HepG2 (cell line): ENCODE results near the gene PRM3. TPM values are rescaled to one million over a fixed set of nuclear protein-coding genes. Genes with fewer than 3 reads are reported as not detected.

ENCODE experiments used
- ARID5B ChIP-seq: IDR thresholded peaks from 2 replicates; pipeline ENCODE4 v1.4.0; 2020; ENCODE audit warnings: mild to moderate bottlenecking, missing genetic modification reagents
- BRF2 ChIP-seq: sonication (generic); formaldehyde crosslinking; IDR thresholded peaks from 2 replicates; pipeline ENCODE4 v1.8.1; 2022; ENCODE audit warnings: mild to moderate bottlenecking, missing genetic modification reagents
- CTCF ChIP-seq: sonication (generic); formaldehyde crosslinking; IDR thresholded peaks from 2 replicates; pipeline ENCODE4 v1.5.0; 2020; ENCODE audit warnings: mild to moderate bottlenecking, missing genetic modification reagents, moderate library complexity
- ESRRA ChIP-seq: sonication (generic); formaldehyde crosslinking; IDR thresholded peaks from 2 replicates; pipeline ENCODE4 v1.5.1; 2020; ENCODE audit warnings: mild to moderate bottlenecking, low read depth, missing genetic modification reagents
- ETV6 ChIP-seq: sonication (generic); formaldehyde crosslinking; conservative IDR thresholded peaks from 2 replicates; pipeline ENCODE4 v1.4.0; 2020; ENCODE audit warnings: missing genetic modification reagents
- KDM5A ChIP-seq: fragments of 200-600 bp; sonication (generic); IDR thresholded peaks from 2 replicates; pipeline ENCODE4 v1.7.0; 2018; ENCODE audit warnings: antibody characterized with exemption, mild to moderate bottlenecking, low read length, borderline replicate concordance
- MXD1 ChIP-seq: sonication (generic); formaldehyde crosslinking; IDR thresholded peaks from 2 replicates; pipeline ENCODE4 v1.4.0; 2020; ENCODE audit warnings: mild to moderate bottlenecking, missing genetic modification reagents
- MXI1 ChIP-seq: IDR thresholded peaks from 3 replicates; pipeline ENCODE4 v1.6.1; 2012; ENCODE audit warnings: low read depth, low read length, inconsistent platforms, borderline replicate concordance
- NCOA5 ChIP-seq: sonication (generic); formaldehyde crosslinking; IDR thresholded peaks from 2 replicates; pipeline ENCODE4 v1.4.0; 2020; ENCODE audit warnings: missing genetic modification reagents
- NFE2L2 ChIP-seq: fragments of 150-350 bp; IDR thresholded peaks from 2 replicates; pipeline ENCODE4 v1.6.1; 2014; ENCODE audit warnings: low read length
- PCBP2 ChIP-seq: fragments of 200-400 bp; formaldehyde crosslinking; optimal IDR thresholded peaks from 2 replicates; pipeline ENCODE3; 2018; ENCODE audit warnings: low read length, low read depth; ENCODE audit not compliant: poor library complexity, severe bottlenecking
- SOX6 ChIP-seq, 2 experiments: fragments of 450-650 bp in 1 of 2; sonication (generic) in 1 of 2; formaldehyde crosslinking in 1 of 2; IDR thresholded peaks; 2 replicates each; pipeline versions ENCODE4 v1.4.0 to v1.6.1; 2017 to 2020; ENCODE audit warnings: antibody characterized with exemption in 1 of 2, mild to moderate bottlenecking in 1 of 2, missing genetic modification reagents in 1 of 2
- SRSF1 ChIP-seq: fragments of 200-400 bp; formaldehyde crosslinking; optimal IDR thresholded peaks from 2 replicates; pipeline ENCODE3; 2017; ENCODE audit warnings: mild to moderate bottlenecking, low read depth, low read length, moderate library complexity
- ZMYM3 ChIP-seq: sonication (generic); formaldehyde crosslinking; IDR thresholded peaks from 2 replicates; pipeline ENCODE4 v1.5.1; 2020; ENCODE audit warnings: mild to moderate bottlenecking, missing genetic modification reagents
- ZNF253 ChIP-seq: sonication (generic); formaldehyde crosslinking; IDR thresholded peaks from 2 replicates; pipeline ENCODE4 v1.8.0; 2022; ENCODE audit warnings: mild to moderate bottlenecking, missing genetic modification reagents, borderline replicate concordance
- ZNF260 ChIP-seq: sonication (generic); formaldehyde crosslinking; IDR thresholded peaks from 2 replicates; pipeline ENCODE4 v1.4.0; 2020; ENCODE audit warnings: missing genetic modification reagents, low read depth, mild to moderate bottlenecking, borderline replicate concordance
- ZNF44 ChIP-seq: sonication (generic); formaldehyde crosslinking; IDR thresholded peaks from 2 replicates; pipeline ENCODE4 v1.5.1; 2020; ENCODE audit warnings: mild to moderate bottlenecking, missing genetic modification reagents
- ZNF704 ChIP-seq: sonication (generic); formaldehyde crosslinking; IDR thresholded peaks from 2 replicates; pipeline ENCODE4 v1.8.1; 2023; ENCODE audit warnings: mild to moderate bottlenecking, inconsistent platforms, moderate library complexity, missing genetic modification reagents, borderline replicate concordance
- ZNF83 ChIP-seq: sonication (generic); formaldehyde crosslinking; IDR thresholded peaks from 2 replicates; pipeline ENCODE4 v1.4.0; 2020; ENCODE audit warnings: missing genetic modification reagents, mild to moderate bottlenecking, borderline replicate concordance
- polyA plus RNA-seq, 8 experiments: library from polyadenylated mRNA; depleted of rRNA in 3 of 8; stranded (reverse) in 7 of 8; unstranded in 1 of 8; fragments of >200 nt; fragmentation: Illumina TruSeq in 4 of 8; extraction: Trizol in 4 of 8; gene quantifications; 2 replicates each; pipeline versions ENCODE4 v1.2.1 to v1.2.3, GENCODE V29; 2011 to 2016; ENCODE audit warnings: low read depth in 4 of 8, missing spikeins in 1 of 8, mixed read lengths in 1 of 8; ENCODE audit not compliant: insufficient read depth in 1 of 8
- total RNA-seq, 5 experiments: library from RNA; depleted of rRNA; stranded (reverse); fragments of >200 nt; fragmentation: Illumina TruSeq; extraction: Trizol; gene quantifications; 2 replicates each; pipeline ENCODE4 v1.2.3, GENCODE V29; 2016; ENCODE audit warnings: low read depth in 1 of 5

PRM3 gene
- total and polyA plus RNA-seq, 2 of the 13 experiments (the other 11 are each of a cell fraction or from before 2014, with no cell fraction given): not detected

- TF ChIP-seq MXD1 (CRISPR knock-in tag): no peak
- TF ChIP-seq ARID5B (CRISPR knock-in tag): no peak
- TF ChIP-seq CTCF (CRISPR knock-in tag): no peak
- TF ChIP-seq ZNF253: no peak
- no peak for TF ChIP-seq NFE2L2
- TF ChIP-seq MXI1: no peak; the same call in 2 of the 3 replicates
- no peak for TF ChIP-seq SRSF1
- TF ChIP-seq NCOA5 (CRISPR knock-in tag): no peak
- no peak for TF ChIP-seq ZNF44
- TF ChIP-seq PCBP2: no peak
- no peak for TF ChIP-seq SOX6 (IDR thresholded peaks at IDR 0.05)
- no peak for TF ChIP-seq SOX6 (CRISPR knock-in tag; IDR thresholded peaks at IDR 0.05)
- peak; percentile 33; the same call in 1 of the 2 replicates for TF ChIP-seq ZMYM3 (CRISPR knock-in tag)
- TF ChIP-seq ZNF704 (CRISPR knock-in tag): peak; percentile 95
- no peak for TF ChIP-seq KDM5A
- TF ChIP-seq ZNF260 (CRISPR knock-in tag): no peak
- no peak for TF ChIP-seq ESRRA (CRISPR knock-in tag)
- peak; percentile 60; the same call in 1 of the 2 replicates for TF ChIP-seq BRF2 (CRISPR knock-in tag)
- no peak; the same call in 1 of the 2 replicates for TF ChIP-seq ETV6 (CRISPR knock-in tag)
- no peak for TF ChIP-seq ZNF83
Observed at GRCh38 chr16:11278681-11279628, 5.5 kb upstream of the PRM3 start (continued).
